Activated CD4-positive, alpha-beta T cell treated with anti-CD3 and anti-CD28 coated beads, Interleukin-2, amount 50 U/mL, for 4 hours (primary cell): ENCODE results near the gene NEURL2.
"Not testable (repeated sequence)": the region's sequence is repeated elsewhere in the genome, so short reads cannot be mapped to it uniquely, and the experiment has no call there.

Experiments used
- DNase-seq, 2 experiments: peaks; one replicate each; pipeline ENCODE4 v3.0.0-alpha.2; 2020

The NEURL2 gene

DNA sequence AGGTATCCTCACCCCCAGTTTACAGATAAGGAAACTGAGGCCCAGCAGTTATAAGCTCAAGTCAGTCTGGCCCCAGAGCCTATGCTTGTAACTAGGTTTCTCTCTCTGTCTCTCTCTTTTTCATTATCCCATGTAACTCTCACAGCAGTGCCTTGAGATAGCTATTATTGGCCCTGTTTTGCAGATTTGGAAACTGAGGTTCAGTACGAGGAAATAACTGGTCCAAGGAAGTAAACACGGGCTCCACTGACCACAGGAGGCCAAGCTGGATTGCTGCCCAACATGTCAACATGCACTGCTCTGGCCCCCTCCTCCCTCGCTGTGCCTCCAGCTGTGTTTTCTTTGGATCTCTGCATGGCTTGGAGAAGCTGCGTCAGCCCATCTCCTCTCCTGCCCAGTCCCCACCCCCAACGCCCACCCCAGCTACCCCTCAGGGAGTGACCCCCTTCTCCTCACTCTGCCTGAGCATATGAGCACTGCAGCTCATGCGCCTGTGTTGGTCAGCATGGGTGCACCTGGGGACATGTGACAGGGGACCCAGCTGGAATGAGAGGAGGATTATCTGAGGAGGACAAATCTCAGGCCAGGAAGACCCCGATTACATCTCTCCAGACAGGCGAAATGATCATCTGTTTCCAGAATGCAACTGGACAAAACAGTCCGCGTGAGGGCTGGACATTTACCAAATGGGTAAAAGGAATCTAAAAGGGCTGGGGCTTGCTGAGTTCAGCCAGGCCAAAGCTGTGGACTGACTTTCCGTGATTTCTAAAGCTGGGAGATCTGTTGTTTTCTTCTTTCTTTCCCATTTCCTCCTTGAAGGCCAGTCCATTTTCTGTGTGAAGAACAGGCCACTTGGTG, 28.8 kb upstream of the NEURL2 start:
- no peak for DNase-seq

DNA sequence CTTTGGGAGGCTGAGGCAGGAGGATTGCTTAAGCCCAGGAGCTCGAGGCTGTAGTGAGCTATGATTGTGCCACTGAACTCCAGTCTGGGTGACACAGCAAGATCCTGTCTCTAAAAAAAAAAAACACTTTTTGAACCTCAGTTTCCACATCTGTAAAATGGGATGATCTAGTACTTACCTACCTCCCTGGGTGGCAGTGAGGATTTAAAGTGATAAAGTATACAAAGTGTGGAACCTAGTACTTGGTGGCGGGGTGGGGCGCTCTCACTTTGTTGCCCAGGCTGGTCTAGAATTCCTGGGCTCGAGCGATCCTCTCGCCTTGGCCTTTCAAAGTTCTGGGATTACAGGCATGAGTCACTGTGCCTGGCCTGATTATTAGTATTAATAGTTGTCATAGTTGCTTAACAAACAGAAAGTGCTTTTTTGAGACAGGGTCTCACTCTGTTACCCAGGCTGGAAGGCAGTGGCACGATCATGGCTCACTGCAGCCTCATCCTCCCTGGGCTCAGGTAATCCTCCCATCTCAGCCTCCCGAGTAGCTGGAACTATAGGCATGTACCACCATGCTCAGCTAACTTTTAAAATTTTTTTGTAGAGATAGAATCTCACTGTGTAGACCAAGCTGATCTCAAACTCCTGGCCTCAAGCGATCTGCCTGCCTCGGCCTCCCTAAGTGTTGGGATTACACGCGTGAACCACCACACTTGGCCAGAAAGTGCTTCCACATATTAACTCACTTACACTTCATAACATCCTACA, 27.9 kb upstream of the NEURL2 start:
- DNase-seq = no peak

DNA sequence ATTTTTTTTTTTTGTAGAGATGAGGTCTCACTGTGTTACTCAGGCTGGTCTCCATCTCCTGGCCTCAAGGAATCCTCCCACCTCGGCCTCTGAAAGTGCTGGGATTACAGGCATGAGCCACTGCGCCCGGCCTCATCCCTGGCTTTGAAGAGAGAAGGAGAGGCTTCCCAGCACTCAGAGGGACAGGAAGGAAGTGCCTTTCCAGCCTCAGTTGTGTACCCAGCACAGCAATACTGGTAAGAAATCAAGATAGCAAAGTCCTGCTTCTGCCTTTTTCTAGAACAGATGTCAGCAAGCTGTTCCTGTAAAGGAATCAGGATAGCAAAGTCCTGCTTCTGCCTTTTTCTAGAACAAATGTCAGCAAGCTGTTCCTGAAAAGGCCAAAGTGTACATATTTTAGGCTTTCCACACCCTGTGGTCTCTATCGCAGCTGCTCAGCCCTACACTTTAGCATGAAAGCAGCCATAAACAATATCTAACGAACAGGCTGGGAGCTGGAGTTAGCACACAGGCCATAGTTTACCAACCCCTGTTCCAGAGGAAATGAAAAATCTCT, 27.3 kb upstream of the NEURL2 start:
- no peak for DNase-seq

DNA sequence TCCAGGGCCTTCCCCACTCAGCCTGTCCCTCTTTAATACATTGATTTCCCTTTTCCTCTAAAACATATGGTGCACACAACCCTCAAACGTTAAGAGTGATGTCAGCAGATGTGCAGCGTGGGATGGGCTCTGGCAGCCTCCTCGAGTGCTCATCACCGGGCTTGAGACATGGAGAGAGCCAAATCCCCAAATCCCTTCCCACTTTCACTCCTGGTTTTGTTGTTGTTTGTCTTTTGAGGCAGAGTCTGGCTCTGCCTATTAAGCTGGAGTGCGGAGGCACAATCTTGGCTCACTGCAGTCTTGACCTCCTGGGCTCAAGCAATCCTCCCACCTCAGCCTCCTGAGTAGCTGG, 26.8 kb upstream of the NEURL2 start:
- no peak for DNase-seq

DNA sequence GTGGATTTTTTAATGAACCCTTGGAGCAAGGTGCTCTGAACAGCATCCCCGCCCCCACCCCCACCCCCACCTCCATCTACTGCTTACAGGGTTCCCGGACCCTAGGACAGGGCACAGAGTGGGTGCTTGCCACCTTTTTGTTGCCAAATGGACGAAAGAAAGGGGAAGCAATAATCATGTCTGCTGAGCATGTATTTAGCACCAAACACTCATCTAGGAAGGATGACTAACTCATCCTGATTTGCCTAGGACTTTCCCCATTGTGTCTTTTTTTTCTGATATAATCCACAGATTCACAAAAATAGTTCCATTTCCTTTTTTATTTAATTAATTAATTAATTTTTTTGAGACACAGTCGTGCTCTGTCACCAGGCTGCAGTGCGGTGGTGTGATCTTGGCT, 22.1 kb upstream of the NEURL2 start:
- DNase-seq = no peak

DNA sequence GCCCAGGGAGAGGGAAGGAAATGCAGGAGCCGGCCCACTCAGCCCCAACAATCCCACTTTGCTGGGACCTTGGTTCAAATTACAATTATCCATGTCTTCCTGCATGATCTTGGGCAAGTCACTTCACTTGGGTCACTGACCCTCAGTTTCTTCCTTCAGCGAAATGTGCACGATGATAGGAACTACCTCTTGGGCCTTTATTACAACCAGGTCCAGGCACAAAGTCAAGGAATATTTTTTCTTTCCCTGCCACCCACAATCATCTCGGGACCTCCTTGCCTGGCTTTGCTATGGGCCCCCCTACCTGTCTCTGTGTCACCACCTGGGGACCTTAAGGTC, 21.3 kb upstream of the NEURL2 start:
- DNase-seq = no peak

DNA sequence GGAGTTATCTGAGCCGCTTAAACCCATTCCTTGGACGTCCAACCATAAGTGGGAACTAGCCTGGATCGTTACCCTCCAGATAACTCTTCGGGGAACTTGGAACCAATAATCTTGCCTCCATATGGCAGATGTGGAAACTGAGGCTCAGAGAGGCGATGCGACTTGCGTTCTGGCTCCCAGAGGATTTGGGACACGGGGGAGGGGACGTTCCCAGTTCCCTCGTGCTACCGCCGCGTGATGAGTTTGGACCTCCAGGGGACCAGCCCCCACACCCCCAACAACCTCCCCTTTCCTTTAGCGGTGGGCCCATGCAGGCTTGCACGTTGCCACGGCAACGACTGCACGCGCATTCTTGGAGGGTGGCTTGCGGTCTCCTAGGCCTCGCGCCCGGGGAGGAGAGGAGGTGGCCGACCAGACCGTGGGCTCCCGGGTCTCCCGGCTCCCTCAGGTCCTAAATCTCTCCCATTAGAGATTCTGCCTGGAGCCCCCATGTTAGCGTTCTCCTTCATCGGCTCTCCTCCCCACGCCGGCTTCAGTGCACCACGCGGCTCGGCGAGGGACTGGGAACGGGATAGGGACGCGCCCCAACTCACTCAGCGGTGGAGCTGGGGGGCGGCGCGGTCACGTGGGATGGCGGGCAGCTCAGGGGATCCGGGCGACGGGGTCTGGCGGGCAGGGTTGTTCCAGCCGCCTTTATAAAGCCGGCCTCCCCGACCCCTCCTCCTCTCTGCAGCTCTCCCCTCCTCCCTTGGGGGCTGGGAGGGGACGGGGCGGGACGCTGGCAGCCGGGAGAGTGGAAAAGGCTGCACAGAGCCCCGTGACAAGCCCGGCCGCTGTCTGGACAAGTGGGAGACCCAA, 20.7 kb upstream of the NEURL2 start, which contains the start of gene PLTP:
TSS of gene PLTP (minus strand) at position 670 of the 858 bp plus-strand sequence. CDS start 703 bp downstream, outside the sequence.
- DNase-seq = no peak

DNA sequence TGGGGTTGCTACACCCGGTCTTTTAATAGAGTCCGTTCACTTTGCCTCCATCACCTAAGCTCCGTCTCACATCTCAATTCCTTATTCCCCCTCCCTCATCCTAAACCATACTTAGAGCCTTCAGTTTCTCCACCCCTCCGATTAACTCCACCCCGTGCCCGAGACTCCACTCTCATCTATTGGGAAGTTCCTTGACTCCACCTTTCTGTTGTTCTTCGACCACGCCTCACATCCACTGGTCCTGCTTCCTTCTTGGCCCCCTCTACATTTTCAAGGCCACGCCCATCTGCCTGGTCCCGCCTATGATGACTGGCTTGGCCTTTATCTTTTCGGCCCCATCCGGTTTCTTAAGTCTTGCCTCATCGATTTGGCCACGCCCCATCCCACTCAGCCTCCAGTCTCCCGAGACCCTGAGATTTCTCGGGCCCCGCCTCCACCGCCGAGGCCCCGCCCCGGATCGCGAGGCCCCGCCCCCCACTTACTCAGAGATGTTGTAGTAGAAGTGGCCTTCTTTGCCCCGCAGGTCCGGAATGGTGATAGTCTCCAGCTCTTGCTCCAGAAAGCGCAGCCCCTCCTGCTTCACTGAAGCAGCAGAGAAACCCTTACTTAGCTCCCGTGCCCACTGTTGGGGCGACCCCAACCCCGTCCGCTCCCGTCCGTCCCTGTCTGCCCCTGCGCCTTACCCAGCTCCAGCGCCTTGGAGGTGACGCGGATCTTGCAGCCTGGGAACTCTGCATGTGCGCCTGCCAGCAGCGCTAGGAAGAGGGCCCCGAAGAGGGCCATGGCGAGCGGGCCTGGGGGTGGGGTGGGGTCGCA, 19.9 kb upstream of the NEURL2 start:
- DNase-seq = peak; percentile 85 to 88

DNA sequence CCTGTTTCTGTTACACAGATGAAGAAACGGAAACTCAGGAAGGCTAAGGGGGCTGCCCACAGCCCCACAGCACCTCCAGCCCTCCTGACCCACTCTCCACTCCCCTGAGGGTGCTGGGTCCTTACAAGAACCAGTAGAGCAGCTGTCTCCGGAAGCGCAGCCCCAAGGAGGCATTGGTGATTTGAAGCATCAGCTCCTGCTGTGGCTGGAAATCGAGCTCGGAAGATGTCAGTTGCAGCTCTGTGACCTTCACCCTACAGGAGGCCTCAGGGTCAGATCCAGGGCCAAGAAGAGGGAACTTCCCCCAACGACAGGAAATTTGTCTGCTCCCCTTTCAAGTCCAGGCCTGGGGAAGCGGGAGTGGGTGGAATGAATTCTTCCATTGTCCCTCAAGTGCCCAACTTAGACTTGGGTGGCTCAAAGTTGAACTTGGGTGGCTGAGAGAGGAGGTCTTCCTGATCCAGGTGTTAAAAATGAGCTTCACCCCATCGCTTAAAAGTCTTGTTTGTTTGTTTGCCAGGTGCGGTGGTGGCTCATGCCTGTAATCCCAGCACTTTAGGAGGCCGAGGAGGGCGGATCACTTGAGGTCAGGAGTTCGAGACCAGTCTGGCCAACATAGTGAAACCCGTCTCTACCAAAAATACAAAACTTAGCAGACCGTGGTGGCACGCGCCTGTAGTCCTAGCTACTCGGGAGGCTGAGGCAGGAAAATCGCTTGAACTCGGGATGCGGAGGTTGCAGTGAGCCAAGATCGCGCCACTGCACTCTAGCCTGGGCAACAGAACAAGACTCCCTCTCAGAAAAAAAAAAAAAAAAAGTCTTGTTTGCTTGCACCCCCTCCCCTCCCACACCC, 19.0 kb upstream of the NEURL2 start:
- DNase-seq = no peak

DNA sequence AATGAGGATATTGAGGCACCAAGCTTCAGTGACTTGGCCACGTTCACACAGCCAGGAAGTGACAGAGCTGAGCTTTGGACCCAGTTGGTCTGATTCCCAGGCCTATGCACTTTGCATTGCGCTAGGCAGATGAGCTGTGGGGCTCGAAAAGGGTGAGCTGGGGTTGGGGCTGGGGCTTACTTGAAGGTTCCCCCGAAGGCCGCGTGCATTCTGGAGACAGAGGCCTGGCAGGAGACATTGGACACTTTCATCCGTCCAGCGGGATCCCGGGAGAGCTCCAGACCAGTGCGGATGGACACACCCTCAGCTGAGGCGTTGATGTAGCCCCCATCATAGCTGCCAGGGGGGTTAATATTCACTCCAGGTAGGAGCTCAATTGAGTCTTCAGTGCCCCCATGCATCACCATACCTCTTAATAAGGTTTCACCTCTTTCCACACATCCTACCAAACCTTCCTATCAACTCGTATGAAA, 18.4 kb upstream of the NEURL2 start:
- no peak for DNase-seq

DNA sequence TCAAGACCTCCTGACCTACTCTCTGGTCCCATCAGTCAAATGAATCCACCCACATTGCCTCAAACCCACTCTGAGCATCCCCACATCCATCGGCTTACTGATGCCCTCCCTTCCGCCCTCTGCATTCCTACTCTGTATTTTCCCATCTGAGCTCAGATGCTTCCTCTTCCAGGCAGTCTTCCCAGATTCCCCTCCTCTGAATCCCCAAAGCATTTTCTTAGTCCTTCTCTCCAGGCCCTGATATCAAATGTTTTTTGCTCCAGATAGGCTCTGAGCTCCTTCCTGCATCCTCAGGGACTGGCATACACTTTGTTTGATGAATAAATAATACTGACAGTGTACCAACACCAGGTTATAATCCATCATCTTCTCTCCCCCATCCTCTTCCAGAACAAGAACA, 17.1 kb upstream of the NEURL2 start:
- no peak for DNase-seq

DNA sequence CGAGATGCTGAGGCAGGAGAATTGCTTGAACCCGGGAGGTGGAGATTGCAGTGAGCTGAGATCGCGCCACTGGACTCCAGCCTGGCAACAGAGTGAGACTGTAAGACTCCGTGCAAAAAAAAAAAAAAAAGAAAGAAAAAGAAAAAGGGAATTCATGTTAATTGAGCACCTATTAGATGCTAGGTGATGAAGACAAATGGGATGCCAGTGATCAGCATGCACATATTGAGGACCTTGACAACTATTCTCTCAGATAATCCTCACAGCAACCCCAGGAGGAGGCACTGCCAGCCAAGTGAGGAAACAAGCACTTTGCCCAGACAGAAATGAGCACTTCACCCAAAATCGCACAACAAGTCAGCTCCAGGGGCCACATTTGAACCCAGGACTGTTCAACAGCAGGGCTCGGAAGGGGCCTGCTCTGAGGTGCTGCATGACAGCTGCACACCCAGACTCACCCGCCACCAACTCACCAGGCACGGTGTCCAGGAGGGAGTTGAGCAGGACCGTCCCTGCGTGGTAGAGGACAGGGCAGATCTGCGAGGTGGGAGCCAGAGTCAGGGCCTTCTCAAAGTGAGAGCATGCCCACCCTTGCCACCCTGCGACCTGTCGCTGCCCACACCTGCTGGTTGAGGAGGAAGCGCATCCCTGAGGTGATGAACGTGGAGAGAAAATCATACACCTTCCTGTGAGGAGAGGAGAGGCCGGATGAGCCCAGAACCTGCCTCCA, 16.4 kb upstream of the NEURL2 start:
- DNase-seq = no peak

DNA sequence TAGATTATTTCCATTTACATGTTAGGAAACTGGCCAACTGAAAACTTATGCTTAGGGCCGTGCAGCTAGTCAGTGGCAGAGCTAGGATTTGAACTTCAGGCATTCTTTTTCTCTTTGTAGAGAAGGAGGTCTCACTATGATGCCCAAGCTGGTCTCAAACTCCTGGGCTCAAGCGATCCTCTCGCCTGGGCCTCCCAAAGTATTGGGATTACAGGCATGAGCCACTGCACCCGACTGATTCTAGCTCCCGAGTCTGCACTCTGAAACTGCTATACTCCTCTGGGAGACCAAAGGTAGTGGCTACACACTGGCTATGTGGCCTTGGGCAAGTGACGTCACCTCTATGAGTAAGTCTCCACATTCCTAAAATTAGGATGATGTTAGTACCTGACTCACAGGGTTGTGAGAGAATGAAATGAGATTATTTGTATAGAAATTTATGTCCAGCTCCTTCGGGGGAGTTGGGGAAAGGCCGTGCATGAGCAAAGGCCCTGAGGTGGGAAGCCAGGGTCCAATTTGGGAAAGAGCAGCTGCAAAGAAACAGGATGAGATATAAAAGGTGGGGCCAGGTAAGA, 14.6 kb upstream of the NEURL2 start:
- no peak for DNase-seq

DNA sequence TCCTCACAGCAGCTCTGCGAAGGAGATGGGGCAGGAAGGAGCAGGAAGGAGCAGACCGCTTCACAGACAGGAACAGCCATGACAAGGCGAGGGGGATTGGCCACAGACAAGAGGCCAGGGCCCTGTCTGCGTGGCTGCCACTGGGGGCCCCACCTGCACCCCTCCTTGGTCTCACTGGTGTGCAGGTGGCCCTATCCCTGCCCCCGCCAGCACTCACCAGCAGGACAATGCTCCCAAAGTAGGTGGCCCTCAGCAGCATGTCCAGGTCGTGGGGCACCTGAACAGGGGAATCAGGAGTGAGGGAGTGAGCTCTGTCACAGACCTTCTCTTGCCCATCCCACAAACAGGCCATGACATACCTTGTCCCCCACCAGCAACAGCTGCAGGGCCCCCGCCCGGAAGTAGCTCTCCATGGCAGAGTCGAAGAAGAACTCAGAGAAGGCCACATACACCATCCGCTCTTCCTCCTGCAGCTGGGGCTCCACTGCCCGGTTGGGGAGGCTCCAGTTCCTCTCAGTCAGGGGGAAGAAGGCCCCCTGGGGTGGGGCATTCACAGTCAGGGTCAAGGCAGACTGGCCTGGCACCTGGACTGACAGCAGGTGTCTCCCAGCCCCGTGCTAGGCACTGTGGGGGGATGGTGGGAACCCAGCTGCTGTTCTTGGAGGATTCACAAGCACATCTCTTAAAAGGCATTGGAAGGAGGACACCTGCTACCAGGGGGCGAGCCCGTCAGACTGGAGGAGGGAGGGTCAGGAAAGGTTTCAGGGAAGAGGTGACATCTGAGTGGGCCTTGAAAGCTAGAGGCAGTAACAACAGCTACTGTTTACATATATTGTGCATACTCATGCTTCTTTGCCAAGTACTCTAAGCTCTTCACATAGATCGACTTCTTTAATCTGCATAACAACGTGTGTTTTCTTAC, 13.8 kb upstream of the NEURL2 start:
- DNase-seq = no peak

DNA sequence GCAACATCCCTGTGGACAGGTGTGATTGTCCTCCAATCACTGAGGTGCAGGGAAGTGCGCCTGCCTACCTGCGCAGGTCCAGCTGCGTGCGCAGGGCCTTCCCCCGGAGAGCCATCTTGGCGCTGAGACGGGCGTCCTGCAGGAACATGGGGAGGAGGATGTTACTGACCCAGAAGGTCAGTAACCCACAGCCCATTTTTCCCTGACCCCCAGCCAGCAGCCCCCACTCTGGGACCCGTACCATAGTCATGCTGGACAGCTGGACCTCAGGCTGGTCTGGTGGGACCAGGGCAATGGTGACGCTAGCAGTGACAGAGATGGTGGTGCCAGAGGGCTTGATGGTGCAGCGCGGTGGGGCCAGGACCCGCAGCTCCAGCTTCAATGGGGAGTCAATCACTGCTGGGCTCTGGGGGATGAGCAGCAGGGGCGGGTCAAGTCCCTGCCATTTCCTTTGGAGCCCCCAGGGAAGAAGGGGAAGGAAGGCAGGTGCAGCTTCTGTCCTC, 11.2 kb upstream of the NEURL2 start:
- DNase-seq = no peak

DNA sequence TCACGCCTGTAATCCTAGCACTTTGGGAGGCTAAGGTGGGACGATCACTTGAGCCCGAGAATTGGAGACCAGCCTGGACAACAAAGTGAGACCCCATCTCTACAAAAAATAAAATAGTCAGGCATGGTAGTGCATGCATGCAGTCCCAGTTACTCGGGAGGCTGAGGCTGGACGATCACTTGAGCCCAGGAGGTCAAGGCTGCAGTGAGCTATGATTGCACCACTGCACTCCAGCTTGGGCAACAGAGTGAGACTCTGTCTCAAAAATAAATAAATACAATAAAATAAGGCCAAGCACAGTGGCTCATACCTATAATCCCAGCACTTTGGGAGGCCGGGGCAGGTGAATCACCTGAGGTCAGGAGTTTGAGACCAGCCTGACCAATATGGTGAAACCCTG, 10.3 kb upstream of the NEURL2 start:
- DNase-seq = not testable (repeated sequence)

DNA sequence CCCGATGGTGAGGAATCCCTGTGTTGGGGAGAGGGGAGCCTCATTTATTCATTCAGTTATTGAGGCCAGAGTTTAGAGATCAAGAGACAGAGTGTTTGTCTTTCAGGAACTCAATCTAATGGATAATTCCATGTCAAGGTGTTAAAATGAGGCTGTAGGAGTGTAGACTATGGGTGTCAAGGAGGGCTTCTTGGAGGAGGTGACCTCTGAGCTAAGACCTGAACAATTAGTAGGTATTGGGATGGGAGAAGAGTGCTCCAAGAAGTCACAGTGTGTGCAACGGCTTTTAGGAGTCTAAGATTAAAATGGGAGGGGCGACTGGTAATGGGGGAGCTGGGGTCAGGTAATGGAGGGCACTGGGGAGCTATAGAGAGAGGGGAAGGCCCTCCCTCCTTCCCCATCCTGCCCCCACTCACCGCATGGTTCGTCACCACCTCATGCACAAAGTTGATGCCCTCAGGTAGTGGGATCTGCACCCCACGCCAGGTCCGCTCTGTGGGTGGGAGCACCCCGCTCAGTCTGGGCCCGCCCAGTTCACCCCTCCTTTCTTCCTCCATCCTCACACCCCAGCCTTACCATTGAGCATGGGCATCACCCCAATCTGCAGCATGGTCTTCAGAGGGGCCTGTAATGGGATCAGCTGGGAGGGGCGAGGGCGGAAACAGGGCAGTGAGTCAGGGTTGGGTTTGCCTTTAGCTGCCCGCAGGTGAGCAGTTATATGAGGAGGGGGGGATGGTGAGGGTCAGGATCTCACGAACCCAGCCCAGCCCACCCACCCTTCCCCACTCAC, 8.2 kb upstream of the NEURL2 start:
- DNase-seq = no peak

DNA sequence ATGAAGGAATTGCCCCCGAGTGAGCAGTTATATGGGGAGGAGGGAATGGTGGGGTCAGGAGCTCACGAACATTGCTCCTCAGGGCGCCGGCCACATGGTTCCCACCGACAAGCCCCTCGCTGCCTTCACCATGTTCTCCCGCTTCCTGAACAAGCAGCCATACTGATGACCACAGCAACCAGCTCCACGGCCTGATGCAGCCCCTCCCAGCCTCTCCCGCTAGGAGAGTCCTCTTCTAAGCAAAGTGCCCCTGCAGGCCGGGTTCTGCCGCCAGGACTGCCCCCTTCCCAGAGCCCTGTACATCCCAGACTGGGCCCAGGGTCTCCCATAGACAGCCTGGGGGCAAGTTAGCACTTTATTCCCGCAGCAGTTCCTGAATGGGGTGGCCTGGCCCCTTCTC, 7.3 kb upstream of the NEURL2 start:
- DNase-seq = no peak
